ENCODE results near the gene LMTK3. TPM values are rescaled to one million over a fixed set of nuclear protein-coding genes. Genes with fewer than 3 reads are reported as not detected.

LMTK3 gene
- total RNA-seq, 1 donor from 2014 or later, result 0.02 TPM

DNA sequence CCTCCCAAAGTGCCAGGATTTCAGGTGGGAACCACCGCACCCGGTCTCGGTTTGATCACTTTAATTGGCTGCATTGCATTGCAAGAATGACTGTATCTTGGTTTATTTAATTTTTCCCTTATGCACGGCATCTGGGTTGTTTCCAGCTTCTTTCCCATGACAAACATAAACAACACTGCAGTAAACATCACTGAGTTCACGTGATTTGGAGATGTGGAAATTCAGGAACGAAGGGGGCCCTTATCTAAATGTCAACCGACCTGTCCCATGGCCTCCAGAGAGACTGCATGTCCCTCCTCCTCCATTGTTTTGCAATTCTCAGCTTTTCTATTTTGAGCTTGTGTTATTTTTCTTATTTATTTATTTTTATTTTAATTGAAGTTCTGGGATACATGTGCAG, 25.9 kb upstream of the LMTK3 start:
- Histone ChIP-seq H3K9me3 (ENCODE audit: low read depth) (no peaks in the 10 kb centered on the region), H2AFZ (replicated peaks) (no peak overlapping the region), H3K27ac (no peak overlapping the region), H3K4me2 (no peak overlapping the region), H3K79me2 (ENCODE audit: low read depth) (no peaks in the 10 kb centered on the region), H3K36me3 (no peaks in the 10 kb centered on the region), H4K20me1 (ENCODE audit: low read depth) (no peaks in the 10 kb centered on the region), H3K4me3 (no peak overlapping the region), H3K27me3 (no peaks in the 10 kb centered on the region), H3K4me1 (no peaks in the 10 kb centered on the region), H3K9ac (no peak overlapping the region), H3F3A (ENCODE audit: low read depth) (no peaks in the 10 kb centered on the region)
- H3K27ac Mint-ChIP-seq, result no peak overlapping the region
- no peaks in the 10 kb centered on the region for H3K36me3 Mint-ChIP-seq
- no peak for DNase-seq (ENCODE audit: low spot score)
- H3K9me3 Mint-ChIP-seq, result no peaks in the 10 kb centered on the region
- H3K4me1 Mint-ChIP-seq, result peaks cover 4% of the 10 kb centered on the region
- TF ChIP-seq, protein P1, sequence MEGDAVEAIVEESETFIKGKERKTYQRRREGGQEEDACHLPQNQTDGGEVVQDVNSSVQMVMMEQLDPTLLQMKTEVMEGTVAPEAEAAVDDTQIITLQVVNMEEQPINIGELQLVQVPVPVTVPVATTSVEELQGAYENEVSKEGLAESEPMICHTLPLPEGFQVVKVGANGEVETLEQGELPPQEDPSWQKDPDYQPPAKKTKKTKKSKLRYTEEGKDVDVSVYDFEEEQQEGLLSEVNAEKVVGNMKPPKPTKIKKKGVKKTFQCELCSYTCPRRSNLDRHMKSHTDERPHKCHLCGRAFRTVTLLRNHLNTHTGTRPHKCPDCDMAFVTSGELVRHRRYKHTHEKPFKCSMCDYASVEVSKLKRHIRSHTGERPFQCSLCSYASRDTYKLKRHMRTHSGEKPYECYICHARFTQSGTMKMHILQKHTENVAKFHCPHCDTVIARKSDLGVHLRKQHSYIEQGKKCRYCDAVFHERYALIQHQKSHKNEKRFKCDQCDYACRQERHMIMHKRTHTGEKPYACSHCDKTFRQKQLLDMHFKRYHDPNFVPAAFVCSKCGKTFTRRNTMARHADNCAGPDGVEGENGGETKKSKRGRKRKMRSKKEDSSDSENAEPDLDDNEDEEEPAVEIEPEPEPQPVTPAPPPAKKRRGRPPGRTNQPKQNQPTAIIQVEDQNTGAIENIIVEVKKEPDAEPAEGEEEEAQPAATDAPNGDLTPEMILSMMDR (IDR thresholded peaks at IDR 0.05), result no peak
- TF ChIP-seq EZH2phosphoT487 (IDR thresholded peaks at IDR 0.05), result no peak
- TF ChIP-seq EZH2 (IDR thresholded peaks at IDR 0.05), result no peak
- no peak overlapping the region for H3K4me3 Mint-ChIP-seq
- peaks cover 4% of the 10 kb centered on the region for H3K27me3 Mint-ChIP-seq (ENCODE audit: insufficient read depth, low read depth)

DNA sequence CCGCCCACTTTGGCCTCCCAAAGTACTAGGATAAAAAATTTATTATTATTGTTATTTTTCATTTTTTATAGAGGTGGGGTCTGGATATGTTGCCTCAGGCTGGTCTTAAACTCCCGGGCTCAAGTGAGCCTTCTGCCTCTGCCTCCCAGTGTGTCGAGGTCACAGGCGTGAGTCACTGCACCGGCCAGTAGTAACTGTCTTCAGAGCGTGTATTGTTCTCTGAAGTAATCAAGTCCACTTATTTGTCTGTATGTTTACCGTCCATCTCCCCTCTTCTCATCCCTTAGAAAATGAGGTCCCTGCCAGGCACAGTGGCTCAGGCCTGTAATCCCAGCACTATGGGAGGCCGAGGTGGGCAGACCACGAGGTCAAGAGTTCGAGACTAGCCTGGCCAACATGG, 22.1 kb upstream of the LMTK3 start:
- Histone ChIP-seq H2AFZ (replicated peaks) (no peak overlapping the region), H3K4me1 (no peaks in the 10 kb centered on the region), H3K27me3 (no peaks in the 10 kb centered on the region), H3K9ac (no peak overlapping the region), H3K9me3 (ENCODE audit: low read depth) (peaks cover 3% of the 10 kb centered on the region), H3K4me3 (no peak overlapping the region), H4K20me1 (ENCODE audit: low read depth) (no peaks in the 10 kb centered on the region), H3K36me3 (no peaks in the 10 kb centered on the region), H3F3A (ENCODE audit: low read depth) (no peaks in the 10 kb centered on the region), H3K4me2 (no peak overlapping the region), H3K27ac (no peak overlapping the region), H3K79me2 (ENCODE audit: low read depth) (no peaks in the 10 kb centered on the region)
- Mint-ChIP-seq H3K36me3 (no peaks in the 10 kb centered on the region), H3K4me3 (no peak overlapping the region), H3K27me3 (ENCODE audit: insufficient read depth, low read depth) (peaks cover 8% of the 10 kb centered on the region), H3K4me1 (peaks cover 3% of the 10 kb centered on the region), H3K27ac (no peak overlapping the region), H3K9me3 (peaks cover 9% of the 10 kb centered on the region)
- DNase-seq (ENCODE audit: low spot score), result no peak
- TF ChIP-seq EZH2 (IDR thresholded peaks at IDR 0.05), result no peak
- TF ChIP-seq EZH2phosphoT487 (IDR thresholded peaks at IDR 0.05), result no peak
- TF ChIP-seq, protein P1 (IDR thresholded peaks at IDR 0.05), result no peak

DNA sequence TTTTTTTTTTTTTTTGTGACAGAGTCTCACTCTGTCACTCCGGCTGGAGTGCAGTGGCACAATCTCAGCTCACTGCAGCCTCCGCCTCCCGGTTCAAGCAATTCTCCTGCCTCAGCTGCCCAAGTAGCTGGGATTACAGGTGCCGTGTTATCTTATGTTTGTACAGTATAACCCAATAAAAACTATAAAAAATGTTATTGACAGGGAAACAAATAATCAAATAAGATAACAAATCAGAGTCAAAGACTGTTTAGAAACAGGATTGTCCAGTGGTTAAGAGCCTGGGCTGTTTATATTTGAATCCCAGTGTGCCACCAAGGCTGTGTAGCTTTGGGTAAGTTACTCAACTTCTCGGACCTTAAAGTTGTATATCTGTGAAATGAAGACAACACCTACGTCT, 19.1 kb upstream of the LMTK3 start:
- peaks cover 6% of the 10 kb centered on the region for H3K9me3 ChIP-seq (ENCODE audit: low read depth)
- no peak overlapping the region for H3K27ac ChIP-seq
- Mint-ChIP-seq H3K27me3 (ENCODE audit: insufficient read depth, low read depth) (peaks cover 10% of the 10 kb centered on the region), H3K9me3 (peaks cover 21% of the 10 kb centered on the region), H3K27ac (no peak overlapping the region), H3K4me3 (no peak overlapping the region), H3K4me1 (peaks cover 3% of the 10 kb centered on the region), H3K36me3 (no peaks in the 10 kb centered on the region)
- TF ChIP-seq, protein P1 (IDR thresholded peaks at IDR 0.05), result no peak
- TF ChIP-seq EZH2phosphoT487 (IDR thresholded peaks at IDR 0.05), result no peak
- no peak for TF ChIP-seq EZH2 (IDR thresholded peaks at IDR 0.05)
- no peaks in the 10 kb centered on the region for H4K20me1 ChIP-seq (ENCODE audit: low read depth)
- DNase-seq (ENCODE audit: low spot score), result no peak
- H3K36me3 ChIP-seq, result no peaks in the 10 kb centered on the region
- no peak overlapping the region for H3K4me3 ChIP-seq
- no peaks in the 10 kb centered on the region for H3F3A ChIP-seq (ENCODE audit: low read depth)
- no peaks in the 10 kb centered on the region for H3K27me3 ChIP-seq
- H3K79me2 ChIP-seq (ENCODE audit: low read depth), result no peaks in the 10 kb centered on the region
- peak overlapping the region; percentile 94 for H2AFZ ChIP-seq (replicated peaks)
- H3K4me1 ChIP-seq, result no peaks in the 10 kb centered on the region
- no peak overlapping the region for H3K4me2 ChIP-seq
- H3K9ac ChIP-seq, result no peak overlapping the region

Measured in neural progenitor cell (in vitro differentiated cells).